GM23338 (cell line): ENCODE results near the gene PCCB. TPM values are rescaled to one million over a fixed set of nuclear protein-coding genes. Genes with fewer than 3 reads are reported as not detected.

Experiments
- ATAC-seq: fragments of 200-7000 bp; cut with Tn5 transposase; 3 replicates; pipeline ENCODE4 v1.9.1; 2020
- DNase-seq: peaks from one replicate; pipeline ENCODE4 v3.0.0-alpha.2; 2015; ENCODE audit warnings: low spot score
- H2AFZ ChIP-seq: fragments of 200-600 bp; sonication (generic); 2 replicates; pipeline ENCODE4 v1.8.0; 2016; ENCODE audit warnings: antibody characterized with exemption, mild to moderate bottlenecking, moderate library complexity
- H3F3A ChIP-seq: fragments of 200-600 bp; sonication (generic); replicated peaks from 2 replicates; pipeline ENCODE4 v1.8.0; 2017; ENCODE audit warnings: antibody characterized with exemption, mixed run types, low read depth
- H3K27ac ChIP-seq: fragments of 200-600 bp; sonication (generic); 2 replicates; pipeline ENCODE4 v1.6.1; 2016; ENCODE audit warnings: low read depth
- H3K27me3 ChIP-seq: fragments of 200-600 bp; sonication (generic); 2 replicates; pipeline ENCODE4 v1.8.0; 2016; ENCODE audit warnings: mild to moderate bottlenecking, mixed run types, moderate library complexity; ENCODE audit not compliant: insufficient read depth
- H3K36me3 ChIP-seq: fragments of 200-600 bp; sonication (generic); 2 replicates; pipeline ENCODE4 v1.8.0; 2016; ENCODE audit warnings: mild to moderate bottlenecking; ENCODE audit not compliant: insufficient read depth
- H3K4me1 ChIP-seq: fragments of 200-600 bp; sonication (generic); 2 replicates; pipeline ENCODE4 v1.8.0; 2016; ENCODE audit warnings: mild to moderate bottlenecking, moderate library complexity; ENCODE audit not compliant: insufficient read depth
- H3K4me2 ChIP-seq: fragments of 200-600 bp; sonication (generic); 2 replicates; pipeline ENCODE4 v1.7.1; 2017; ENCODE audit warnings: mixed run types
- H3K4me3 ChIP-seq: fragments of 200-600 bp; sonication (generic); 2 replicates; pipeline ENCODE4 v1.6.1; 2016; ENCODE audit warnings: mixed run types
- H3K79me2 ChIP-seq: fragments of 200-600 bp; sonication (generic); replicated peaks from 2 replicates; pipeline ENCODE4 v1.8.0; 2017; ENCODE audit warnings: mild to moderate bottlenecking; ENCODE audit not compliant: insufficient read depth
- H3K9me2 ChIP-seq: fragments of 200-600 bp; sonication (generic); 2 replicates; pipeline ENCODE4 v1.8.0; 2017; ENCODE audit not compliant: insufficient read depth
- H4K20me1 ChIP-seq: fragments of 200-600 bp; sonication (generic); replicated peaks from 2 replicates; pipeline ENCODE4 v1.8.0; 2017; ENCODE audit warnings: mild to moderate bottlenecking; ENCODE audit not compliant: insufficient read depth
- H3K27ac Mint-ChIP-seq: 2 replicates; pipeline ENCODE4 v1.8.0; 2020; ENCODE audit warnings: inconsistent platforms, mild to moderate bottlenecking, moderate library complexity, mixed read lengths
- H3K27me3 Mint-ChIP-seq: 3 replicates; pipeline ENCODE4 v1.8.0; 2022; ENCODE audit warnings: low read depth, mild to moderate bottlenecking, moderate library complexity, mixed read lengths, inconsistent platforms; ENCODE audit not compliant: insufficient read depth, poor library complexity
- H3K36me3 Mint-ChIP-seq: 3 replicates; pipeline ENCODE4 v1.8.0; 2021; ENCODE audit warnings: low read depth, mild to moderate bottlenecking, inconsistent platforms, moderate library complexity, mixed read lengths
- H3K4me1 Mint-ChIP-seq: 3 replicates; pipeline ENCODE4 v1.8.0; 2020; ENCODE audit warnings: mild to moderate bottlenecking, inconsistent platforms, mixed read lengths
- H3K4me3 Mint-ChIP-seq: 3 replicates; pipeline ENCODE4 v1.8.0; 2021; ENCODE audit warnings: moderate library complexity, mild to moderate bottlenecking, inconsistent platforms, mixed read lengths
- H3K9me3 Mint-ChIP-seq: 3 replicates; pipeline ENCODE4 v1.8.0; 2020; ENCODE audit warnings: moderate library complexity, mild to moderate bottlenecking, inconsistent platforms, mixed read lengths
- CREB1 ChIP-seq: fragments of 250-450 bp; sonication (Bioruptor Pico); IDR thresholded peaks from 2 replicates; pipeline ENCODE4 v1.5.0; 2020; ENCODE audit warnings: low read depth, mild to moderate bottlenecking, moderate library complexity
- CTCF ChIP-seq, 2 experiments: fragments of 200-600 bp in 1 of 2; sonication (generic) in 1 of 2; conservative IDR thresholded peaks; 2 replicates each; pipeline versions ENCODE4 v1.5.1 to v1.6.1; 2016 to 2017; ENCODE audit warnings: antibody characterized with exemption in 2 of 2, low read depth in 2 of 2, mild to moderate bottlenecking in 2 of 2, moderate library complexity in 1 of 2
- ETS1 ChIP-seq: IDR thresholded peaks from 2 replicates; pipeline ENCODE4 v1.6.1; 2016; ENCODE audit warnings: antibody characterized with exemption
- EZH2 ChIP-seq: fragments of 200-600 bp; sonication (generic); IDR thresholded peaks from one replicate; pipeline ENCODE4 v1.8.0; 2017; ENCODE audit warnings: antibody characterized with exemption, mild to moderate bottlenecking, low read depth; ENCODE audit not compliant: unreplicated experiment
- EZH2phosphoT487 ChIP-seq: fragments of 200-600 bp; sonication (generic); IDR thresholded peaks from one replicate; pipeline ENCODE4 v1.8.1; 2018; ENCODE audit warnings: antibody characterized with exemption; ENCODE audit not compliant: unreplicated experiment
- JUNB ChIP-seq: IDR thresholded peaks from one replicate; pipeline ENCODE4 v1.6.1; 2016; ENCODE audit warnings: antibody characterized with exemption; ENCODE audit not compliant: unreplicated experiment
- NANOG ChIP-seq: IDR thresholded peaks from 2 replicates; pipeline ENCODE4 v1.6.1; 2016; ENCODE audit warnings: antibody characterized with exemption, borderline replicate concordance
- POLR2AphosphoS5 ChIP-seq: IDR thresholded peaks from 2 replicates; pipeline ENCODE4 v1.6.1; 2016; ENCODE audit warnings: antibody characterized with exemption, low read depth
- STAT1 ChIP-seq: IDR thresholded peaks from one replicate; pipeline ENCODE4 v1.6.1; 2016; ENCODE audit warnings: antibody characterized with exemption; ENCODE audit not compliant: unreplicated experiment
- ZNF114 ChIP-seq: fragments of 250-450 bp; sonication (Bioruptor Pico); IDR thresholded peaks from 2 replicates; pipeline ENCODE4 v1.5.0; 2020; ENCODE audit warnings: mild to moderate bottlenecking, moderate library complexity
- ZNF331 ChIP-seq: fragments of 250-450 bp; sonication (Bioruptor Pico); IDR thresholded peaks from 2 replicates; pipeline ENCODE4 v1.5.0; 2020; ENCODE audit warnings: low read depth, mild to moderate bottlenecking, moderate library complexity
- ZNF462 ChIP-seq: fragments of 250-450 bp; sonication (Bioruptor Pico); IDR thresholded peaks from 2 replicates; pipeline ENCODE4 v1.5.0; 2020; ENCODE audit warnings: mild to moderate bottlenecking, moderate library complexity
- polyA plus RNA-seq: library from polyadenylated mRNA; unstranded; fragments of >200 nt; fragmentation: Nextera tagmentation; extraction: Ambion mirVana; gene quantifications from 2 replicates; pipeline ENCODE4 v1.2.1, GENCODE V29; 2016
- total RNA-seq: library from RNA; depleted of rRNA; stranded (reverse); fragments of >200 nt; shearing (Covaris generic); gene quantifications from 2 replicates; pipeline ENCODE4 v1.2.3, GENCODE V29; 2014
- TF ChIP-seq, protein P1 (sequence below): IDR thresholded peaks from one replicate; pipeline ENCODE4 v1.6.1; 2018; ENCODE audit warnings: antibody characterized with exemption; ENCODE audit not compliant: unreplicated experiment

The PCCB gene
- total and polyA plus RNA-seq, 2 experiments from 2014 or later: 42.7 to 76.8 TPM

DNA sequence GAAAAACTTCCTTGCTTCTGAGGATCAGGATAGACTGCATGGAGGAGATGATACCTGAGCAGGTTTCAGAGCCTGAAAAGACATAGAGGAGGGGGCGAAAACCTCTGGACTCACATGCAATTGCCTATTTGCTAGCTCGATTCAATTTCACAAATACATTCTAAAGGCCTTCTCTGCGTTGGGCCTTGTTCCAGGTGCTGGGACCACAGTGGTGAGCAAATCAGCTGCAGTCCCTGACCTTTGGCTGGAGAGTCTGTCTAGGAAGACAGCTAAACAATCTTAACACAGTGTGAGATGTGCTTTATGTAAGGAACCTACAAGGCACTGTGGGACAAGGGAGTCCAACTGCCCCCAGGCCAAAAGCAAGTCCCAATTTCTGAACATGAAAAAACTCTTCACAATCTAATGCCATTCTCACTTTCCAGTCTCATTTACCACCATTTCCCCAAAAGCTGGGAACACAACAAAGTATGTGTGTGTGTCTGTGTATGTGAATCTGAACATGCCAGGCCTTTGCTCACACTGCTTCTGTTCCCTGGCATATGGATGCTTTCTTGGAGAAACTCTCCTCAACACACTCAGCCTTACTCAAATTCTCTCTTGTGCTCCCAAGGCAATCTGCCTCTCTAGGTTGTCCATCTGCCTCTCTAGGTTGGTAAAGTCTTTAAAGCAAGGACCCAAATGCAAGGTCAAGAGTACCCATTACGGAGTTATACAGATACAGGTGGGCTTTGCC is 2.1 kb upstream of the PCCB start:
- 0 out of 2 replicates have a peak, but pooled peaks cover 4% of the 10 kb centered on the region for H3K9me2 ChIP-seq
- no peak overlapping the region for H3K27ac ChIP-seq
- Mint-ChIP-seq H3K4me1 (peaks cover 26% of the 10 kb centered on the region), H3K36me3 (no peaks in the 10 kb centered on the region; the same call in 1 of the 3 replicates), H3K9me3 (no peaks in the 10 kb centered on the region), H3K4me3 (no peak overlapping the region), H3K27ac (no peak overlapping the region), H3K27me3 (peaks cover 14% of the 10 kb centered on the region)
- no peak for ATAC-seq
- H3K36me3 ChIP-seq: no peaks in the 10 kb centered on the region
- H3K79me2 ChIP-seq: peaks cover 21% of the 10 kb centered on the region
- TF ChIP-seq ETS1: no peak
- TF ChIP-seq ZNF114 (CRISPR knock-in tag): no peak
- TF ChIP-seq JUNB: no peak
- no peak for TF ChIP-seq EZH2phosphoT487
- no peak for TF ChIP-seq CREB1 (CRISPR knock-in tag)
- TF ChIP-seq, protein P1, sequence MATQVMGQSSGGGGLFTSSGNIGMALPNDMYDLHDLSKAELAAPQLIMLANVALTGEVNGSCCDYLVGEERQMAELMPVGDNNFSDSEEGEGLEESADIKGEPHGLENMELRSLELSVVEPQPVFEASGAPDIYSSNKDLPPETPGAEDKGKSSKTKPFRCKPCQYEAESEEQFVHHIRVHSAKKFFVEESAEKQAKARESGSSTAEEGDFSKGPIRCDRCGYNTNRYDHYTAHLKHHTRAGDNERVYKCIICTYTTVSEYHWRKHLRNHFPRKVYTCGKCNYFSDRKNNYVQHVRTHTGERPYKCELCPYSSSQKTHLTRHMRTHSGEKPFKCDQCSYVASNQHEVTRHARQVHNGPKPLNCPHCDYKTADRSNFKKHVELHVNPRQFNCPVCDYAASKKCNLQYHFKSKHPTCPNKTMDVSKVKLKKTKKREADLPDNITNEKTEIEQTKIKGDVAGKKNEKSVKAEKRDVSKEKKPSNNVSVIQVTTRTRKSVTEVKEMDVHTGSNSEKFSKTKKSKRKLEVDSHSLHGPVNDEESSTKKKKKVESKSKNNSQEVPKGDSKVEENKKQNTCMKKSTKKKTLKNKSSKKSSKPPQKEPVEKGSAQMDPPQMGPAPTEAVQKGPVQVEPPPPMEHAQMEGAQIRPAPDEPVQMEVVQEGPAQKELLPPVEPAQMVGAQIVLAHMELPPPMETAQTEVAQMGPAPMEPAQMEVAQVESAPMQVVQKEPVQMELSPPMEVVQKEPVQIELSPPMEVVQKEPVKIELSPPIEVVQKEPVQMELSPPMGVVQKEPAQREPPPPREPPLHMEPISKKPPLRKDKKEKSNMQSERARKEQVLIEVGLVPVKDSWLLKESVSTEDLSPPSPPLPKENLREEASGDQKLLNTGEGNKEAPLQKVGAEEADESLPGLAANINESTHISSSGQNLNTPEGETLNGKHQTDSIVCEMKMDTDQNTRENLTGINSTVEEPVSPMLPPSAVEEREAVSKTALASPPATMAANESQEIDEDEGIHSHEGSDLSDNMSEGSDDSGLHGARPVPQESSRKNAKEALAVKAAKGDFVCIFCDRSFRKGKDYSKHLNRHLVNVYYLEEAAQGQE: no peak
- TF ChIP-seq NANOG: no peak
- no peak for TF ChIP-seq POLR2AphosphoS5
- no peak for TF ChIP-seq ZNF331 (CRISPR knock-in tag)
- no peak for TF ChIP-seq CTCF (conservative IDR thresholded peaks at IDR 0.05; ENCODE audit: low read depth in 2 of 2)
- TF ChIP-seq EZH2: no peak
- TF ChIP-seq ZNF462 (CRISPR knock-in tag): no peak
- TF ChIP-seq STAT1: no peak
- H3K4me1 ChIP-seq: peaks cover 12% of the 10 kb centered on the region
- no peaks in the 10 kb centered on the region for H3K27me3 ChIP-seq
- peak overlapping the region; percentile 94 for H2AFZ ChIP-seq
- H3K4me3 ChIP-seq: no peak overlapping the region
- H4K20me1 ChIP-seq: no peaks in the 10 kb centered on the region
- no peak for DNase-seq
- H3F3A ChIP-seq: peaks cover 3% of the 10 kb centered on the region; the same call in 1 of the 2 replicates
- no peak overlapping the region for H3K4me2 ChIP-seq
